ENCODE data around the gene SMAD3.

GRCh38 chr15:67174446-67174845, 109.0 kb downstream of the SMAD3 start:
- TF ChIP-seq REST (IDR thresholded peaks at IDR 0.05; ENCODE audit: insufficient replicate concordance, low read depth) (no peak), CTCF (IDR thresholded peaks at IDR 0.05; ENCODE audit: insufficient read depth, low read length) (no peak)
